GM19324 (cell line): ENCODE measurements around the gene TMEM145.

Source experiments
- ATAC-seq: cut with Tn5 transposase; IDR thresholded peaks from one replicate; pipeline ENCODE4 v1.9.1; 2021; ENCODE audit warnings: mild to moderate bottlenecking, moderate library complexity; ENCODE audit not compliant: unreplicated experiment, low FRiP score

The TMEM145 gene

DNA sequence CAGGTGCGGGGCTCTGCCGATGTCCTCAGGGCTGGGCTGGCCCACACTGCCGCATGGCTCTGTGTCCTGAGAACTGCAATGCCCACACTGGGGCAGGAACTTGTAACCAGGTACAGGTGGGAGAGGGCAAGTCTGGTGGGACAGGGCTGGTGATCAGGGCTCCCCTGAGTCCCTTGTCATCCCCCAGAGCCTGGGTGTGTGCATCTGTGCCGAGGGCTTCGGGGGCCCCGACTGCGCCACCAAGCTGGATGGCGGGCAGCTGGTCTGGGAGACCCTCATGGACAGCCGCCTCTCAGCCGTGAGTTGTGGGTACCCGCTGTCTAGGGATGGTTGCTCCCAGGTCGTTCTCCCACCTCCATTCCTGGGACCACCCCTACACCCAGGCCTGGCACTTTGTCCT lies 42.8 kb downstream of the TMEM145 start:
- ATAC-seq = no peak

DNA sequence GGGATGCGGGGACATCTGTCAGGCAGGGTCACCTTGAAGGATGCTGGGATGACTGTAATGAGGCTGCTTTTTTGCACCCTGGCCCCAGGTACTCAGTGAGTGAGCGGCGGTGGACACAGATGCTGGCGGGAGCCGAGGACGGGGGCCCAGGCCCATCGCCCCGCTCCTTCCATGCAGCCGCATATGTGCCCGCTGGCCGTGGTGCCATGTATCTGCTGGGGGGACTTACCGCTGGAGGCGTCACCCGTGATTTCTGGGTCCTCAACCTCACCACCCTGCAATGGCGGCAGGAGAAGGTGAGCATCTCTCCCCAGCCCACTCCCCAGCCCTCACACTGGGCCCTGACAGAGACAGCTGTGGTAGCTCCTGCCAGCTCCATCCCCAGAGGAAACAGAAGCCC lies 43.6 kb downstream of the TMEM145 start:
- no peak for ATAC-seq

DNA sequence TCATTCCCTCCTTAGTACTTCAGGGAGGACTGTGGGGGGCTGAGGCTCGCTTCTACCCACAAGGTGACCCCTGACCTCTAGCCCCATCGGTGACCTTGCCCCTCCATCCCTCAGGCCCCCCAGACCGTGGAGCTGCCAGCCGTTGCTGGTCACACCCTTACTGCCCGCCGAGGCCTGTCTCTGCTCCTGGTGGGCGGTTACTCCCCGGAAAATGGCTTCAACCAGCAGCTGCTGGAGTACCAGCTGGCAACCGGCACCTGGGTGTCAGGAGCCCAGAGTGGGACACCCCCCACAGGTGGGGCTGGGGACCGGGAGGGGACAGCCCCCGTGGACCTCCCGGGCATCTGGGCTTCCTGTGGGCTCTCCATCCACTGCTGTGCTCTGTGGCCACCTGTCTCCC lies 44.2 kb downstream of the TMEM145 start:
- no peak for ATAC-seq

DNA sequence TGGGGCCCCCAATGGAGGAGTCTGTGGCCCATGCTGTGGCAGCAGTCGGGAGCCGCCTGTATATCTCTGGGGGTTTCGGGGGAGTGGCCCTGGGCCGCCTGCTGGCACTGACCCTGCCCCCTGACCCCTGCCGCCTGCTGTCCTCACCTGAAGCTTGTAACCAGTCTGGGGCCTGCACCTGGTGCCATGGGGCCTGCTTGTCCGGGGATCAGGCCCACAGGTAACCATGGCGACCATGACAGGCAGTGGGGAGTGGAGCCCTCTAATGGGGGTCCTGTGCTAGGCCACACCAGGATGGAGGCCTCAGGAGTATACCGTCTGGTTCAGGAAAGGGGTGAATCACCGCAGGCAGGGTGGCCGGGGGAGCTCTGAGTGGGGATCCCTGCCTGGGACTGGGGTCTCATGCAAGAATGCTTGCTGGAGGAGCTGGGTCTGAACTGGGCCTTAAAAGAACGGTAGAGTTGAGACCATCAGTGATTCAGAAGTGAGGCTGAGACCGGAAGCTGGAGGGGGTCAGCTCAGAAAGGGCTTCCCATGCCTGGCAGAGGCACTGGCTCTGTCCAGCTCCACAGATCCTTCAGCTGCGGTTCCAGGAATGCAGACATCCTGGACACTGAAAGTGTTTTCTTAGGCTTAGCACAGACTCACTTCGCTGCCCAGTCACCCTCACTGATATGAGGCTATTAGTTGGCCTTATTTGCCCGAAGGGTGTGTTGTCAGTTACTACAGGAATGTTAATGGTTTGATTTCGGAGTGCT lies 47.9 kb downstream of the TMEM145 start:
- no peak for ATAC-seq

DNA sequence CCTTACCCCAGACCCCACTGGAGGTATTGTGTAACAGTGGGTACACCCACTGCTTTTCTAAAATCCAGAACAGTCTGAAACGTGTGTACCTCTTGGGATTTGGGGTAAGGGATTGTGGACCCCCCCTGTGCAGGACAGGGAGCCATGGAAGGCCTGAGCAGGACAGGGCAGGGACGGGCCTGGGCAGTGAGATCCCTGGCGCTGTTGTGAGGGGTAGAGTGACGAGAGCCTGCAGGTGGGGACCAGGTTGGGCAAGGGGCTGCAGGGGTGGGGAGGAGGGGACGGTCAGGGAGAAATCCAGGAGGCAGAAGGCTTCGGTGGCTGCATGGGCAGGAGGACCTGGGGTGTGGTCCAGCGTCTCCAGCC lies 48.4 kb downstream of the TMEM145 start:
- ATAC-seq = no peak

DNA sequence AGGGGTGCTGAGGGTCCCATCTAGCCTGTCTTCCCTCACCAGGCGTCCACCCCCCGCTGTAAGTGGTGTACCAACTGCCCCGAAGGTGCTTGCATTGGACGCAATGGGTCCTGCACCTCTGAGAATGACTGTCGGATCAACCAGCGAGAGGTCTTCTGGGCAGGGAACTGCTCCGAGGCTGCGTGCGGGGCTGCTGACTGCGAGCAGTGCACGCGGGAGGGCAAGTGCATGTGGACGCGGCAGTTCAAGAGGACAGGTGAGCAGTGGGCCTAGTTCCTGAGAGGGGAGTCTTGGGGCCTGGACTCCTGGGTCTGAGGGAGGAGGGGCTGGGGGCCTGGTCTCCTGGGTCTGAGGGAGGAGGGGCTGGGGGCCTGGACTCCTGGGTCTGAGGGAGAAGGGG lies 49.2 kb downstream of the TMEM145 start:
- no peak for ATAC-seq

DNA sequence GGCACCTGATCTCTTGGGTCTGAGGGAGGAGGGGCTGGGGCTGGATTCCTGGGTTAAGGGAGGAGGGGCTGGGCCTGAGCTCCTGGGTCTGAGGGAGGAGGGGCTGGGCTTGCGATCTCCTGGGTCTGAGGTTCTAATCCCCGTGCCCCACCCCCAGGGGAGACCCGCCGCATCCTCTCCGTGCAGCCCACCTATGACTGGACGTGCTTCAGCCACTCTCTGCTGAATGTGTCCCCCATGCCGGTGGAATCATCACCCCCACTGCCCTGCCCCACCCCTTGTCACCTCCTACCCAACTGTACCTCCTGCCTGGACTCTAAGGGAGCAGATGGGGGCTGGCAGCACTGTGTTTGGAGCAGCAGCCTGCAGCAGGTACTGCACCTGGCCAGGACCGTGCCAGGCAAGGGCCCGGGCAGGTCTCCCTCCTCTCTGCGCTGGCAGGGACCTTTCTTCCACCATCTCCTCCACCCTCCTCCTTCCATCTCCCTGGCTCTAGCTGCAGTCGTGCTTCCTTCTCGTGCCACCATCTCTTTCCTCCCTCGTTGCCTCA lies 49.9 kb downstream of the TMEM145 start:
- ATAC-seq = no peak

DNA sequence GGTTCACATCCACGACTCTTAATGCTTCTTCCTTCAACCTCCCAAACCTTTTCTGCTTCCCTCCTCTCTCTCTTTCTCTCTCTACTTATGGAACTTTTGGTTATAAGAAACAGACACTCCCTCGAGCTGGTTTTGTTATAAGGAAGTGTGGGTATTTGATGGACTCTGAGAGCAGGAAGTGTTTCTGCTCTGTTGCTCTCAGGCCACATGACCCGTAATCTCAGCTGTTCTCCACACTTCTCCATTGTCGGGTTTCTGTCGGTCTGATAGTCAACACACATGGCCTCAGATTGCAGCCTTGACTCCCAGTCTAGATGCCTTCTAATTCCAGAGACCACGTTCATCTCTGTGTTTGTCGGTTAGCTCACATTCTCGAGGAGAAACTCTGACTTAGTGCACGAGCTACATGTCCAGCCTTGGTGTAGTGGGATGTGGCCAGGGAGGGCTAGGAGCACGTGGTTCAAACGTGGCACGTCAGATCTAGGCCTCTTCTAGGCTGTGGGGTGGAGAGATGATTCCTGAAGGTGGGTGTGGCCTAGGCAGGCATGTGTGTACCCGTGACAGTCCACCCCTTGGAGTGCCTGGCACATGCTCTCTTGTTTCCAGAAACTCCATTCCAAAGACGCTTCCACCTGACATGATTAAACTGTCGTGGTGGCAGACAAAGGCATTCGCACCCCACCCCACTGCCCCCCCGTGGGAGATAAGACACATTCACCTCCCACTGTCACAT lies 50.7 kb downstream of the TMEM145 start:
- ATAC-seq = no peak

DNA sequence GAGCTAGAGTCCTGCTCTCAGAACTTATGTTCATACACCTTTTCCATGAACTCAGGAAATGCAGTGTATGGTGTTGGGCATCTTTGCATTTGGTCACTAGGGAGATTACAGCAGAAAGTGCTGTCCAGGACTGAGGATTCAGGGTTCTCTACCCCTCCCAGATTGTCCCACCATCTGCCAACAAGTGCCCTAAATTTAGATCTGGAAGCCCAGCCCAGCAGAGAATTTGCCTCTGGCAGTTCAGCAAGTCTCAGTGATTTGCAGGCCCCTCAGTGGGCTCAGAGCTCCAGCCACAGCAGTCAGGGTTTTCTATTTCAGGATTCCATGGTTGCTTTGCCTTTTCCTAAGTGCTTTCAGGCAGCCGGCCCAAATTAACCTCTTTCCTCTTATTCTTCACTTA lies 53.6 kb downstream of the TMEM145 start:
- no peak for ATAC-seq

DNA sequence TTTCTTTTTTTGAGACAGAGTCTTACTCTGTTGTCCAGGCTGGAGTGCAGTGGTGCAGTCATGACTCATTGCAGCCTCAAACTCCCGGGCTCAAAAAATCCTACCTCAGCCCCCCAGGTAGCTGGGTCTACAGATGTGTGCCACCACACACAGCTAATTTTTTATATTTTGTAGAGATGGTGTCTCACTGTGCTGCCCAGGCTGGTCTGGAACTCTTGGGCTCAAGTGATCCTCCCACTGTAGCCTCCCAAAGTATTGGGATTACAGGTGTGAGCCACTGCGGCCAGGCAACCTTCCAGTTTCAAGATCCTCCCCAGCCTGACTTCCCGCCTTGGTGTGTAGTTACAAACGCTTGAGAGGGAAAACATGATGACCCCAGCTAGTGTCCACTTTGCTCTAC lies 54.8 kb downstream of the TMEM145 start:
- no peak for ATAC-seq

DNA sequence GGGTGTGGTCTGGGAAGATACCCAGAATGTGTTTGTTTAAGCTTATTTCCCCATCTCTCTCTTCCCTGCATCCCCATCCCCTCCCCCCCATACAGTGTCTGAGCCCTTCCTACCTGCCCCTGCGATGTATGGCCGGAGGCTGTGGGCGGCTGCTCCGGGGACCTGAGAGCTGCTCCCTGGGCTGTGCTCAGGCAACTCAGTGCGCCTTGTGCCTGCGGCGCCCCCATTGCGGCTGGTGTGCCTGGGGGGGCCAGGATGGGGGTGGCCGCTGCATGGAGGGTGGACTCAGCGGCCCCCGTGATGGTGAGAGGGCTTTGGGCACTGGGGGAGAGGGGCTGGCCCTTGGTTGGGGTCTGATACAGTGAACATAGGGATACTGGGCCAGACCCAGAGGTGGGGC lies 55.3 kb downstream of the TMEM145 start:
- no peak for ATAC-seq

DNA sequence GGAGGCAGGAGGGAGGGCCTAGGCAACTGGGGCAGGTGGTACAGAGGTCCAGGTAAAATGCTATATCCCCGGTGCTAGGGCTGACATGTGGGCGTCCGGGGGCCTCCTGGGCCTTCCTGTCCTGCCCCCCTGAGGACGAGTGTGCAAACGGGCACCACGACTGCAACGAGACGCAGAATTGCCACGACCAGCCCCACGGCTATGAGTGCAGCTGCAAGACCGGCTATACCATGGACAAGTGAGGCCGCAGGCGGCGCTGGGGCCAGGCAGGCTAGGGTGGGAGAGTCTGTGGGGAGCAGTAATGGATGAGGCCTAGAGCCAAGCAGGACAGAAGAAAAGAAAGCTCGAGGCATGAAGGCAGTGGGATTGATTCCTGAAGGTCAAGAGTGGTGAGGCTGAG lies 55.7 kb downstream of the TMEM145 start:
- no peak for ATAC-seq

DNA sequence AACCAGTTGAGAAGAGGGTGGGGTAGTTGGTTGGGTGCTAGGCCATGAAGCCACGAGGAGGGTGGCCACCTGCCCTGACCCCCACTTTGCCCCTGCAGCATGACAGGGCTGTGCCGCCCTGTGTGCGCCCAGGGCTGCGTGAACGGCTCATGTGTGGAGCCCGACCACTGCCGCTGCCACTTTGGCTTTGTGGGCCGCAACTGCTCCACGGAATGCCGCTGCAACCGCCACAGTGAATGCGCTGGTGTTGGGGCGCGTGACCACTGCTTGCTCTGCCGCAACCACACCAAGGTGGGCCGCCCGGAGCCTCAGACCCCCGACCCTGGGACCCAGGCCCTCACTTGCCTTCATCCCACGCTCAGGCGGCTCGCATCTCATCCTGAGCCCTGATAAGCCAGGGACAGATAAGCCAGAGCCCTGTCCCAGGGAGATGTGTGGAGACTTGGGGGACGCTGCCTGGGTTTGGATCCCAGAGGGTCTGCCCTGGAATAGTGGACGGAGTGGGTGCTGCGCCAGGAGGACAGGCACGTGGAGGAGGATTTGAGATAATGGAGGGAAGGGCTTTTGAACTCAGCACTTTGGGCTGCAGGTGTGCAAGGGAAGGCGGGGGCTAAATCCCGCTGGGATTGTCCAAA lies 56.4 kb downstream of the TMEM145 start:
- ATAC-seq = no peak

DNA sequence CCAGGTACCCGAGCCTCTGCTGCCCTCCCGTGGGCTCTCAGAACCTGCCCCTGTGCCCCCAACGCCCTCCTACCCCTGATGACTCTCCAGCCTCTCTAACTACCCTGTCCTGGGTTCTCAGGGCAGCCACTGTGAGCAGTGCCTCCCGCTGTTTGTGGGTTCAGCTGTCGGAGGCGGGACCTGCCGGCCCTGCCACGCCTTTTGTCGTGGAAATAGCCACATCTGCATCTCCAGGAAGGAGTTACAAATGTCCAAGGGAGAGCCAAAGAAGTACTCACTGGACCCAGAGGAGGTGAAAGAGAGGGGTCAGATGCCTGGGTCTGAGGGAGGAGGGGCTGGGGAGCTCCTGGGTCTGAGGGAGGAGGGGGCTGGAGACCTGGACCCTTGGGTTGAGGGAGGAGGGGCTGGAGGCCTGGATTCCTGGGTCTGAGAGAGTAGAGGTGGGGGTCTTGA lies 57.0 kb downstream of the TMEM145 start:
- ATAC-seq = no peak

DNA sequence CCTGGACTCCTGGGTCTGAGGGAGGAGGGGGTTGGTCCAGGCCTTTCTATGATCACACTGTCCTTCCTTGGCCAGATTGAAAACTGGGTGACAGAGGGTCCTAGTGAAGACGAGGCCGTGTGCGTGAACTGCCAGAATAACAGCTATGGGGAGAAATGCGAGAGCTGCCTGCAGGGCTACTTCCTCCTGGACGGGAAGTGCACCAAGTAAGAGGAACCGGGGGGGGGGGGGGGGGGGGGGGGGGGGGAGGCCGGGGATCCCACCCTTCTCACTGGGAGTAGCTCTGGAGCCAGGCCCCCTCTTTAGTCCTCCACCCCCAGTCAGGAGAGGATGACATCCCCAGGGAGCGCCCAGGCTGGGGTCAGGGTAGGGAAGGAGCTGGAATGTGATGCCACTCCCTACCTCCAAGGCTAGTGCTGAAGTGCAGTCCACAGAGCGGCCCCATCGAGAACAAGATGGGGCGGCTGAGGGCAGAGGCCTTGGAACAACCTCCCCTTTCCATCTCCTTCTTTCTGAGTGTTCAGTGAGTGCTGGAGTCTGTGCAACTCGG lies 57.6 kb downstream of the TMEM145 start:
- no peak for ATAC-seq
